RKO (cell line): ENCODE results near the gene DLG1.

Experiments
- DNase-seq: peaks from one replicate; pipeline ENCODE4 v3.0.0-alpha.2; 2016; ENCODE audit warnings: low spot score

The DLG1 gene

DNA sequence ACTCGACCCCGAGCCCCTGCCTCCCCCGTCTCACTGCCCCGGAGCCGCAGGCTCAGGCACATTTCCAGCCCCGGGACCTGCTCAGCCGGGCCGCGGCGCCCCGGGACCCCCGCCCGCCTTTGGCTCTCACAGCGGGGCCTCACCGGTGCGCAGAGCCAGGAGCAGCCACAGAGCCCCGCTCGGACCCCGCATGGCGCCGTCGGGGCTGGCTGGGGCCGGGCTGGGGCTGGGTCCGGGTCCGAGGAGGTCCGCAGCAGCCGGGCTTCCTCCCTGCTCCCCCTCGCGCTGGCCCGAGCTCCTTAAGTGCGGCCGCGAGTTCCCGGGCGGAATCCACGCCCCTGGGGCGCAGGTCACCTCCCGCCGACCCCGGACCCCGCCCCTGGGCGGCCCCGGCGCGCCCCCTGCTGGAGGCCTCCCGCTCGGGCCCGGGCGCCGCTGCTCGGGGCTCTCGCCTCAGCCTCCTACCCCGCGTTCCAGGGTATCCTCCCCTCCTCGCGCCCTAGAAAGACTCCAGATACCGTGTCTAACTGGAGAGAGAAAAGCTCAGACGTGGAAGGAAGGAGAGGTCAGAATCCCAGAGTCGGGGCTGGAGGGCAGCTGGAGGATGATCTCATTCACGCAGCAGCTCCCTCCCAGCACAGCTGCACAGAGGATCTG, 268.8 kb downstream of the DLG1 start, which contains the start of gene MELTF:
MELTF (minus strand) TSS at position 307 of the 657 bp plus-strand sequence; CDS start at position 192, 115 bp downstream.
- DNase-seq = peak; percentile 82

GRCh38 chr3:197028728-197029510, 269.5 kb downstream of the DLG1 start:
- DNase-seq = peak; percentile 28

DNA sequence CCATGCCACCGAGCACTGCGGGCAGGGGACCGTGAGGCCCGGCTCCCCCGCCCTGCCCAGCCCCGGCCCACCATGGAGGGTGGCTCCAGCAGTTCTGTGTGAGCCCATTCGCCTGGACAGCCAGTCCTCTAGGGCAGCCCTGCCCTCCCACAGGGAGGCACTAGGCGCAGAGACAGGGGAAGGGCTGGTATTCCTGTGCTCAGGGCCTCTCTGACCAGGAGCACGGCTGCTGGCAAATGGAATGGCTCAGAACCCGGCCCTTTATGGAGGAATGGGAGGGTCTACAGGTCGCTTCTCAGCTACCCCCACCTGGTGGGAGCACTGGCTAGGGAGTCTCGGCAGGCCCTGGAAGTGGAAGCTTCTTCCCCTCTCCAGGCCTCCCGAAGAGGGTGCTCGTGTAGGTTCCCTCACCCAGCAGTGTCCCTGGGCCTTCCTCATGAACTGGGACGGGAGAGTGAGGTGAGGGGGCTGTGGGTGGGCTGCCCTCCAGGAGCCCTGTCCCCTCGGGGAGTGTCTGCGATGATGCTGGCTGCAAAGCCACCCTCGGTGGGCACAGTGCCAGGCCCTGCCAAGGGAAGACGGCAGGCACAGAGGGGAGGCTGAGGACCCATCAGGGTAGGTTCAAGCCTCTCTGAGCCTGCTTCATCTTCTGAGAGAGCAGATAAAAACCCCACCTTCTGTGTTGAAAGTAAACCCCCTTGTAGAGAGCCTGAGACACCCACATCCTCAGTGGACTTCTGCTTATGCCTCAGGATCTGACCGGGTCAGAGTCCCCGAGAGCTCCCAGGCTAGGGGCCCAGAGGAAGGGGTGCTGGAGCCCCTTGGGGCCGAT, 270.3 kb downstream of the DLG1 start:
- DNase-seq = peak; percentile 13

DNA sequence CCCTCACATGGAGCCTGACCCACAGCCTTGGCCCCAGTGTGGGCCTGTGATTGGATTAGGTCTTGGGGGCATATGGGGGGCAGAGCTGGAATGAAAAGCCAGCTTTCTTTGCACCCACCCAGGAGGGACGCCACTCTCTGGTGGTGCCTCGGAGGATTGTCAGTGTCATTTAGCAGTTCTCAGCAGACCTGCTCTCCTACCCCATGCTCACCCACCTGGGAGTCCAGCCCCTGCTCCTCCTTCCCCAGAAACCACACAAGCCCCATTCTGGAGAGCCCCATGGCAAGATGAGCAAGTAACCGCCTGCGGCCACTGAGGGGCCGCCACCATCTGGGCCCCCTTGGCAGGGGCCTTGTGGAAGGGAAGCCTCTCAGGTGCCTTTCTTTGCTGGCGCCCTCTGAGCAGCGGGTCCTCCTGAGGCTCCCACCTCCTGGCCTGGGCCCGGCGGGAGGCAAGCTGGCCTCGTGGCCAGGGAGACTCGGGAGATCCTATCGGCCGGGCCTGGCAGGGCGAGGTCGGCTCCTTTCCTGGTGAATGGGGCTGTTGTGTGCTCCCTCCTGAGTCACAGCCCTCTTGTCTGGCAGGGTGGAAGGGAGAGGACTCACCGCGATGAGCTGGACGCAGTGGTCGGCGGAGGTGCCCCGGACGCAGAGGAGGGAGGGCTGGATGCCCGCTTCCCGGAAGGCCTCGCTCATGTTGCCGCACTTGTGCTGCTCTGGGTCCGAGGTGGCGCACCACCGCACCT, 271.1 kb downstream of the DLG1 start:
- no peak for DNase-seq

DNA sequence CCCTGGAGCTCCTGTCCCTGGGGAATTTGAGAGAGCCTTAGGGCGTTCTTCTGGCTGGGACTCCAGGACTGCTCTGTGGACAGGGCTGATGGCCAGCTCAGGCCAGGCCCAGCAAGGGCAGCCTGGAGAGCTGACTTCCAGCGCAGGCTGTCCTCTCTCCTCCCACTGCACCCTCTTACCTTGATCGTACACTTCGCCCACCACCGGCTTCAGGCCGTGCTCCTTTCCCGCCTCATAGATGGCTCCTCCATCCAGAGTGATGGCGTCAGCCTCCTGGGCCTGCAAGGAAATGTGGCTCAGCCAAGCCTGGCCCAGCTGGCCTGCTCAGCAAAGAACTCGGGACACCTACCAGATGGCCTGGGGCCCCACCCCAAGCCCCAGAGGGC, 271.9 kb downstream of the DLG1 start:
- DNase-seq = no peak

DNA sequence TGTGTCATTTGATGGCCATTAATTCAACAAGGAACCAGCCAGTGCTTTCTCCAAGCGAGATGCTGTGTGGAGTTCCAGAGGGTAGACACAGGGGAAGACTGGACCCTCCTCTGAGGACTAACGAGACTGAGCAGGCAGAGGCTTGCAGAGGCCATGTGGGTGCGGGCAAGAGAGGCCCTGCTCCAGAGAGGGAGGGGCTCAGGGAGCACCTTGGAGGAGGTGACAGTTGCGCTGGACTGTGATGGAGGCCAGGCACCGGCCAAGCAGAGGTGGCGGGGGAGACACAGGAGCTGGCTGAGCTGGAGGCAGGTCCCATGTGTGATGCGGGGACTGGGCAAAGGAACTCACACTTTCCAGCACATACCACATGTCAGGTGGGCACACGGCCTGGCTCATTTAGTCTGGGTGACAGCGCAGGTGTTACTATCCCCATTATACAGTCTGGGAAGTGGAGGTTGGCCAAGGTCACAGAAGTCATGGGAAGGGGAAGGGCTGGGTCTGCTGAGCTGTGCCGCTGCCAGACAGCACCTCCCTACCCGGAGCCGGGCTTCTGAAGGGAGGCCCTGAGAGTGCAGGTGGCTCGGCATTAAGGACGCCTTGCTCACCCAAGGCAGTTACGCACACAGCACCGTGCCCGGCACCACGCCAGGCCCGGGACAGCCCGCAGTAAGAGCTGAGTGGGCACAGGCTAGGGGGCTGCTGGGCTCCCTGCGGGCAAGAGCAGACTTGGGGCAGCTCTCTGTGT, 272.5 kb downstream of the DLG1 start:
- no peak for DNase-seq

DNA sequence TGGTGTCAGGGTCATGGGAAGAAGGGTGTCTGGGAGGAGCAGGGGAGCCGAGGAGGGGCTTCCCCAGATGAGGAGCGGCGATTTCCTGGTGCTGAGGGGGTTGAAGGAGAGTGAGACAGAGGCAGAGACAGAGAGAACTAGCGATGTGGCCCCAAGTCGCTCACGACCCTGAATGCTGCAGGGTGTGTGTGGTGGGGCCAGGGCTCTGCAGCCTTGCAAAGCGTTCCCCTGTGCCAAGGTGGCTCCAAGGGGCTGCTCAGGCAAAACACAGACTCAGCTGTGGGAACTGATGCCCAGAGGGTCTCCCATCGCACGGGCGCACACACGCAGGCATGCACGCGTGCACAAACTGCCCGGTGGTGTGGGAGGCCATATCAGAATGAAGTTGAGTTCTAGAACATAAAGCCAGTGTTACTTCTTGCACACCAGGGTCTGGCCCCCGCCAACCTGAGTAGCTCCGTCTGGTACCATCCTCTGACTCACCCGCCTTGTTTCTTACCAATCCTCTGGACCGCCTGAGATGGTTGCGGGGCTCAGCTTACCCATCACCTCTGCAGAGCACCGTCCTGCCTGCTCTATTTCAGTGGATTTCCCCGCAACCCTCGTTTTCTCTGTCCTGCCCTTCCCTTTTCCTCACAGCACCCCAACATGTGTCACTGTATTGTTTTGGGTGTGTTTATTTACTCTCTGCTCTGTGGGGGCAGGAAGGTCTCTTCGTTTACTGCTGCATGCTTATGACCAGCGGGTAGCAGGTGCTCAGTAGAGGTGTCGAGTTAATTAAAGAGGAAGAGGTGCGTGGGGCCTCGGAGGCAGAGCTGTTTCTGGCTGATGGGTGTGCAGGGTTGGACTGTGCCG, 273.3 kb downstream of the DLG1 start:
- DNase-seq = no peak

GRCh38 chr3:197023998-197024651, 274.3 kb downstream of the DLG1 start:
- no peak for DNase-seq

GRCh38 chr3:197023241-197023997, 275.0 kb downstream of the DLG1 start:
- no peak for DNase-seq

DNA sequence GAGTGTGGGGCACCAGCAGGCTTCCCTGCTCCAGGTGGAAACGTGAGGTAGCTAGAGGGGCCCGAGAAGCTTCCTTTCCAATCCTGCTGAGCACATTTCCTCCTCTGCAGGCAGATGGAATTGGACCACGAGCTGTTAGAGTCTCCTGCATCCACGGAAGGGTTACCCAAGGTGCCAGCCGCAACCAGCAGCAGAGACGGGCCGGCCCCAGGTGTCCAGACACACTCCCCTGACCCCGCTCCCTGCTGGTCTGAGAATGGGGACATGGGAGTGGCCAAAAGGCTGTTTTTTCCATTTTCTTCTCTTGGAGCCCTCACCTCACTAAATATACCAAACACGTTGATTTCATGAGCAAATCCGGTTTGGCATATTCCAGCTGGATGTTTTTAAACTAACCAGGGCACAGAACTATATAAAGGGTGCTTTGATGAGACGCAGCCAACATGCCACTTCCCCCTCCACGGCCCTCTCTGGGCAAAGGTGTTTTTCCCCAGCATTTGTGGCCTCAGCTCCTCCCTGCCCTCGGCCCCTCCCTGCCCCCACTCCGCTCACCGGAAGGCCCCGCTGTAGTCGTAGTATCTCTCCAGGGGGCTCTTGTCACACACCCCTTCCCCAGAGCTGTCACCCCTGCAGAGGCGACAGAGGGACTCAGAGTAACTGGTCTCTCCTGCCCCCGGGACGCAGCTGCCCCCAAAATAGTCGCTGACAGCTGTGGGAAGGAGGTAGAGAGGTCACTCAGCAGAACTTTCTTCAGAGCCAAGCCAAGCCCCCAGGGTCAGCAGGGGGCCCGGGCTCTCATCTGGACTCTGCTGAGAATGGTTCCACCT, 275.8 kb downstream of the DLG1 start:
- no peak for DNase-seq

DNA sequence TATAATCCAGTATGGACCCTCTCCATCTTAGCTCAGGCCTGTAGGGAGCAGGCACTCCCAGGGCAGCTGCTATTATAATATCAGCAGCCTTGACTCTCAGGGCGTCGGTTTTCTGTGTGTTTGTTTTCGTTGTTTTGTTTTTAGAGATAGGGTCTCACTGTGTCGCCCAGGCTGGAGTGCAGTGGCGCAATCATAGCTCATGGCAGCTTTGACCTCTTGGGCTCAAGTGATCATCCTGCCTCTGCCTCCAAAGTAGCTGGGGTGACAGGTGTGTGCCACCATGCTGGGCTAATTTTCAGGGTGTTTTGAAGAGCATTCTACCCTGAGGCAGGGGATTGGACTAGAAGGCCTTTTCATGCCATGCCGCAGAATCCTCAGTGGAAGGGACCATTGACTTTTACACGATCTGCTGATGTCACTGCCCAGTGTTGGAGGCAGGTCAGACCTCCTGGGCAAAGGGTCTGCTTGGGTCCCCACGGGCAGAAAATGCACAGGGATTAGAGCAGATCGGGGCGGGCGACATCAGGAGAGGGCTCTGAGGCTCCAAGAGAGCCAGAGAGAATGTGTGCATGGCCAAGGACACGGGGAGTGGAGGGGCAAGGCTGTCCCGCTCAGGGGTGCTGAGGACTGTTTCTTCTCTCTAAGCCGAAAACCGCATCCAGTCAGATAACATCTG, 276.5 kb downstream of the DLG1 start:
- DNase-seq = no peak

DNA sequence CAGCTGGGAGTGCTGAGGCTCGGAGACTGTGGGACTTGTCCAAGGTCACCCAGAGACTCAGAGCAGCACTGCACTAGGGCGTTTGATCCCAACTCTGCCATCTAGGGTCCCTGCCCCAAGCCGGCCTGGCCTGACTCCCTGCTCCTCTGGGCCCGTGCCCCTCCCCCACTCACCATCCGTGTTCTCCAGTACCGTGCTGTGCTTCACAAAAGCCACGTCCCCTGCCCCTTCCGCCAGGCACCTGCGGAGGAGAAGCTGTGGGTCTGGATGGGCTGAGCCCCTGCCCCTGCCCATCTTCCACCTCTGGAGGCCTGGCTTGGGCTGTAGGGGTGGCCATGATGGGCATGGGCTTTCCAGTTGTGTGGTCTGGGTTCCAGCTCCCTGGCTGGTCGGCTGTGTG, 277.2 kb downstream of the DLG1 start:
- no peak for DNase-seq

DNA sequence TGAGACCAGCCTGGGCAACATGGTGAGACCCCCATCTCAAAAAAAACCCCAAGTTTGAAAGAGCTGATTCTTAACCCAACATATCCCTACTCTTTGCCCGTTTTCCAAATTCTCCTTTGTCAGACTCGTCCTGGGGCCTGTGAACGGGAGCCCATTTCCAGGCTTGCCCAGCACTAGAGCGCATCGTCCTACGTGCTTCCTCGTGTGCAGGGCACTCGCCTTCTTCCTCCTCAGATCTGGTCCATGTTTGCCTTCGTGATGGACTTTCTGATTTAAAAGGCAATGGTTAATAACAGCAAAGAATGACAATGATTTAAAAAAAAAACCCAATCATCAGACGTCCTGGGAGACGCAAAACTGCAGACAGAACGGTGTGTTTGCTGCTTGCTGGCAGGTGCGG, 278.9 kb downstream of the DLG1 start:
- no peak for DNase-seq

GRCh38 chr3:197019021-197019420, 279.4 kb downstream of the DLG1 start:
- no peak for DNase-seq

DNA sequence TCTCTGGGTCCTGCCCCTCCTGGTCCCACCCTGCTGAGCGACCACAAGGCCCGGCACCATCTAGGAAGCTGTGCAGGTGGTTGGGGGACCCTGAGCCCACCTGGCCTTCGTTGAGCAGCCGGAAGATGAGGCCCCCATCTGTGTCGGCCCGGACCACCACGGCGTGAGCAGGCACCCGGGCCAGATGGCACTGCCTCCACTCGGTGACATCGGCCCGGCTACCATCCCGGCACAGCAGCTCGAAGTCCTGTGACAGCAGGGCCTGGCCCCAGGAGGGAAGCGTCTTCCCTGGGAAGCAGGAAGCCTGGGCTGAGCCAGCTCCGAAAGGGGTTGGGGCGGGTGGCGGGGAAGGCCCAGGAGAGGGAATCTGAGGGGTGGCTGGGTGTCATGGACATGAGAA, 281.4 kb downstream of the DLG1 start:
- no peak for DNase-seq

DNA sequence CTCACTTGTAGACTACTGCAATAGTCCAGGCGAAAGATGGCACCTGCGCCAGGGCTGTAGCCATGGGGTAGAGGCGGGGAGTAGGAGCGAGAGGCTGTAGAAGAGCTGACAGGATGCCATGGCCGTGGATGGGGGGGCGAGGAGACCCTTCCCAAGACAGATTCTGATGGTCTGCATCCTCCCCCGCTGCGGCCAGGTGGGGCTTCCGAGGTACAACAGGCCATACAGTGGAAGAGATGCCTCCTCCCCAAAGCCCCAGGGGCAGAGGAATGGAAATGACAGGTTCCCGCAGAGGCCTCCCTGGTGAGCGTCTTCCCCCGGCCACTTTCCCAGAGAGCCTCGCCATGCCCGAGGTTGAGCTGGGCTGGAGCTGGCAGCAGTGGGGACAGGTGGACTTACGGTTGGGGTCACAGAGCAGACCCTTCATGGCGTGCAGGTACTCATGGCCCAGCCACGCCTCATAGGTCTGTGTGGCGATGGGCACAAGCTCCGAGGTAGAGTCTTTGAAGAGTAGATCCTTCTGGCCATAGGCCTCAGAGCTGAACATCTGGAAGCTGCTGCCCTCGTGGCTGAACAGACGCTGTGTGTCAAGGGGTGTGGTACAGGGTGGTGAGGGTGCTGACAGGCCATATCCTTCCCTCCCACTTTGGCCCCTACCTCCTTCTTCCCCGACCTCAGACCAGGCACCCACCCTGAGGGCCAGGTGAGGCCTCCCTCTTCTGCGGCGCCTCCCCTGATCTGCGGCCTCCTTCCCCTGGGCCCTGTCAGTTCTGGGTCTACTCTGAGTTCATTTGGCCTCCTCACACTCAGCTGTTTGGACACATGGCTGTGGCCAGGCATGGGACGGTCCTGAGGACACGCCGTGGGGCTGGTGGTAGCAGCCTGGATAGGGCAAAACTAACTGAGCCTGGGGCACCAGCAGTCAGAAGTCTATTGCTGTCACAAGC, 282.3 kb downstream of the DLG1 start:
- no peak for DNase-seq
